ENCODE data around the gene COBL.
A peak's percentile ranks its signal among the peaks of the same experiment; 100 is the strongest.

Gene COBL

GRCh38 chr7:51020944-51021343 is 295.7 kb downstream of the COBL start:
- no peak overlapping the region for H3K4me3 ChIP-seq (ENCODE audit: low read depth, low read length)
- DNase-seq (ENCODE audit: low read depth, low spot score): no peak
- in situ Hi-C loops (cut with HindIII; ENCODE audit: low sequenced_read_pairs): no loop called here
- no peak for TF ChIP-seq CTCF (IDR thresholded peaks at IDR 0.05; ENCODE audit: low read depth, low read length)

- in situ Hi-C loops (cut with HindIII; ENCODE audit: low sequenced_read_pairs): no loop called here
- no peak for TF ChIP-seq CTCF (IDR thresholded peaks at IDR 0.05; ENCODE audit: low read depth, low read length)
- H3K4me3 ChIP-seq (ENCODE audit: low read depth, low read length): no peak overlapping the region
- no peak for DNase-seq (ENCODE audit: low read depth, low spot score)
Observed at GRCh38 chr7:51019891-51020870, 296.4 kb downstream of the COBL start.

- in situ Hi-C loops (cut with HindIII; ENCODE audit: low sequenced_read_pairs): no loop called here
- no peak overlapping the region for H3K4me3 ChIP-seq (ENCODE audit: low read depth, low read length)
- DNase-seq (ENCODE audit: low read depth, low spot score): peak; percentile 92
- no peak for TF ChIP-seq CTCF (IDR thresholded peaks at IDR 0.05; ENCODE audit: low read depth, low read length)
Observed at GRCh38 chr7:51019191-51019844, 297.3 kb downstream of the COBL start.

- no peak for TF ChIP-seq CTCF (IDR thresholded peaks at IDR 0.05; ENCODE audit: low read depth, low read length)
- H3K4me3 ChIP-seq (ENCODE audit: low read depth, low read length): no peak overlapping the region
- in situ Hi-C loops (cut with HindIII; ENCODE audit: low sequenced_read_pairs): no loop called here
- DNase-seq (ENCODE audit: low read depth, low spot score): no peak
Observed at GRCh38 chr7:51017576-51018535, 298.8 kb downstream of the COBL start.

- TF ChIP-seq CTCF (IDR thresholded peaks at IDR 0.05; ENCODE audit: low read depth, low read length): no peak
- in situ Hi-C loops (cut with HindIII; ENCODE audit: low sequenced_read_pairs): no loop called here
- no peak overlapping the region for H3K4me3 ChIP-seq (ENCODE audit: low read depth, low read length)
- DNase-seq (ENCODE audit: low read depth, low spot score): no peak
Observed at GRCh38 chr7:51016546-51016945, 300.1 kb downstream of the COBL start.

GRCh38 chr7:51015581-51015980 is 301.0 kb downstream of the COBL start:
- DNase-seq (ENCODE audit: low read depth, low spot score): no peak
- TF ChIP-seq CTCF (IDR thresholded peaks at IDR 0.05; ENCODE audit: low read depth, low read length): no peak
- in situ Hi-C loops (cut with HindIII; ENCODE audit: low sequenced_read_pairs): no loop called here
- no peak overlapping the region for H3K4me3 ChIP-seq (ENCODE audit: low read depth, low read length)
